ENCODE measurements around the gene EMC1.

DNA sequence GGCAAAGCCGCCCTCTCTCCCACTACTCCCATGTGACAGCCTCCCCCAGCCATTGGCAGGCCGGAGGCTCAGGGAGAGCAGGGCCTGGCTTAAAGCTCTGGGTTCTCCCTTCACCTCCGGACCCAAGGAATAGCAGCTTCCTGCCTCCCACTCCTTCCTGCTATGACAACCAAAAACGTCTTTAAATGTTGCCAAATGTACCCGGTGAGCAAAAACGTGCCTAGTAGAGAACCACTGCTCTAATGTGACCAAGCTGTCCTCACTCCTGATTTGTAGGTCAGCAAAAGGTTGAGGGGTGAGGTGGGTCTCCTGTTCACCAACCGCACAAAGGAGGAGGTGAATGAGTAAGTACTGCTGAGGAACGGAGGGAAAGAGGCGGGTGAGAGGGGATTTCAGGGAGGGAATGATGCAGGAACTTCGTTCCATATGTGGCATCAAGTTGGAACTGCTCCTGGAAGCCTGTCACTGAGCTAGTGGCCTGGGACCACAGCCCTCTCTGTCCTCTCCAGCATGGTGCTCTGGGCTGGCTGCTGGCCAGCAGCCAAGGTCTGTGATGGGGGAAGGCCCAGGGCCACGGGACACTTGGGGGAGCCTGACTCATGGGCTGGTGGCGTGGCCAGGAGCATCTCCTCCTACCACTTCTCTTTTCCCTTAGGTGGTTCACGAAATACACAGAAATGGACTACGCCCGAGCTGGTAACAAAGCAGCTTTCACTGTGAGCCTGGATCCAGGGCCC lies 6.0 kb upstream of the EMC1 start:
- TF ChIP-seq, protein P1, sequence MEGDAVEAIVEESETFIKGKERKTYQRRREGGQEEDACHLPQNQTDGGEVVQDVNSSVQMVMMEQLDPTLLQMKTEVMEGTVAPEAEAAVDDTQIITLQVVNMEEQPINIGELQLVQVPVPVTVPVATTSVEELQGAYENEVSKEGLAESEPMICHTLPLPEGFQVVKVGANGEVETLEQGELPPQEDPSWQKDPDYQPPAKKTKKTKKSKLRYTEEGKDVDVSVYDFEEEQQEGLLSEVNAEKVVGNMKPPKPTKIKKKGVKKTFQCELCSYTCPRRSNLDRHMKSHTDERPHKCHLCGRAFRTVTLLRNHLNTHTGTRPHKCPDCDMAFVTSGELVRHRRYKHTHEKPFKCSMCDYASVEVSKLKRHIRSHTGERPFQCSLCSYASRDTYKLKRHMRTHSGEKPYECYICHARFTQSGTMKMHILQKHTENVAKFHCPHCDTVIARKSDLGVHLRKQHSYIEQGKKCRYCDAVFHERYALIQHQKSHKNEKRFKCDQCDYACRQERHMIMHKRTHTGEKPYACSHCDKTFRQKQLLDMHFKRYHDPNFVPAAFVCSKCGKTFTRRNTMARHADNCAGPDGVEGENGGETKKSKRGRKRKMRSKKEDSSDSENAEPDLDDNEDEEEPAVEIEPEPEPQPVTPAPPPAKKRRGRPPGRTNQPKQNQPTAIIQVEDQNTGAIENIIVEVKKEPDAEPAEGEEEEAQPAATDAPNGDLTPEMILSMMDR (IDR thresholded peaks at IDR 0.05), result no peak
- no peak for TF ChIP-seq POLR2A (IDR thresholded peaks at IDR 0.05)
- TF ChIP-seq EP300 (IDR thresholded peaks at IDR 0.05), result no peak

Measured in ovary (tissue), 3 donors.